Measurements from ENCODE around the gene RP2.

GRCh38 chrX:46876901-46877300, 40.1 kb downstream of the RP2 start:
- TF ChIP-seq CTCF (conservative IDR thresholded peaks at IDR 0.05) (no peak), ZFX (IDR thresholded peaks at IDR 0.05) (no peak)

Measured in C4-2B (cell line).